ENCODE data around the gene MNAT1.

DNA sequence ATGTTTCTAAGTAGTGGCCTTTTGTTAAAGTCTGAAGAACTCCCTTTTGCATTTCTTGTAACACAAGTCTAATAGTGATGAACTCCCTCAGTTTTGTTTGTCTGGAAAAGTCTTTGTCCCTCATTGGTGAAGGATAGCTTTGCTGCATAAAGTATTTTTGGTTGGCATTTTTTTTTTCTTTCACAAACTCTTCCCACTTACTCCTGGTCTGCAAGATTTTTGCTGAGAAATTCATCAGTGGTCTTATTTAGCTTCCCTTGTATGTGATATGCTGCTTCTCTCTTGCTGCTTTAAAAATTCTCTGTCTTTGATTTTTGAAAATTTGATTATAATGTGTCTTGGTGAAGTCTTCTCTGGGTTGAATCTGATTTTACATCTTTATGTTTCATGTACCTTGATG, 223.6 kb downstream of the MNAT1 start:
- TF ChIP-seq, protein P1, sequence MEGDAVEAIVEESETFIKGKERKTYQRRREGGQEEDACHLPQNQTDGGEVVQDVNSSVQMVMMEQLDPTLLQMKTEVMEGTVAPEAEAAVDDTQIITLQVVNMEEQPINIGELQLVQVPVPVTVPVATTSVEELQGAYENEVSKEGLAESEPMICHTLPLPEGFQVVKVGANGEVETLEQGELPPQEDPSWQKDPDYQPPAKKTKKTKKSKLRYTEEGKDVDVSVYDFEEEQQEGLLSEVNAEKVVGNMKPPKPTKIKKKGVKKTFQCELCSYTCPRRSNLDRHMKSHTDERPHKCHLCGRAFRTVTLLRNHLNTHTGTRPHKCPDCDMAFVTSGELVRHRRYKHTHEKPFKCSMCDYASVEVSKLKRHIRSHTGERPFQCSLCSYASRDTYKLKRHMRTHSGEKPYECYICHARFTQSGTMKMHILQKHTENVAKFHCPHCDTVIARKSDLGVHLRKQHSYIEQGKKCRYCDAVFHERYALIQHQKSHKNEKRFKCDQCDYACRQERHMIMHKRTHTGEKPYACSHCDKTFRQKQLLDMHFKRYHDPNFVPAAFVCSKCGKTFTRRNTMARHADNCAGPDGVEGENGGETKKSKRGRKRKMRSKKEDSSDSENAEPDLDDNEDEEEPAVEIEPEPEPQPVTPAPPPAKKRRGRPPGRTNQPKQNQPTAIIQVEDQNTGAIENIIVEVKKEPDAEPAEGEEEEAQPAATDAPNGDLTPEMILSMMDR (IDR thresholded peaks at IDR 0.05): no peak
- TF ChIP-seq POLR2A (IDR thresholded peaks at IDR 0.05): no peak

Measured in lower leg skin (tissue), 3 donors.